K562 treated with DMSO at 1 percent for 48 hours (cell line): ENCODE results near the gene ZDHHC9. TPM values are rescaled to one million over a fixed set of nuclear protein-coding genes. Genes with fewer than 3 reads are reported as not detected.

ENCODE experiments used
- total RNA-seq: library from RNA; unstranded; fragments of 300-600 nt; gene quantifications from 2 replicates; pipeline ENCODE4 v1.2.3, GENCODE V29; 2022; ENCODE audit warnings: low replicate concordance; ENCODE audit errors: extremely low read depth

The ZDHHC9 gene
- not detected in 2 replicates for total RNA-seq

DNA sequence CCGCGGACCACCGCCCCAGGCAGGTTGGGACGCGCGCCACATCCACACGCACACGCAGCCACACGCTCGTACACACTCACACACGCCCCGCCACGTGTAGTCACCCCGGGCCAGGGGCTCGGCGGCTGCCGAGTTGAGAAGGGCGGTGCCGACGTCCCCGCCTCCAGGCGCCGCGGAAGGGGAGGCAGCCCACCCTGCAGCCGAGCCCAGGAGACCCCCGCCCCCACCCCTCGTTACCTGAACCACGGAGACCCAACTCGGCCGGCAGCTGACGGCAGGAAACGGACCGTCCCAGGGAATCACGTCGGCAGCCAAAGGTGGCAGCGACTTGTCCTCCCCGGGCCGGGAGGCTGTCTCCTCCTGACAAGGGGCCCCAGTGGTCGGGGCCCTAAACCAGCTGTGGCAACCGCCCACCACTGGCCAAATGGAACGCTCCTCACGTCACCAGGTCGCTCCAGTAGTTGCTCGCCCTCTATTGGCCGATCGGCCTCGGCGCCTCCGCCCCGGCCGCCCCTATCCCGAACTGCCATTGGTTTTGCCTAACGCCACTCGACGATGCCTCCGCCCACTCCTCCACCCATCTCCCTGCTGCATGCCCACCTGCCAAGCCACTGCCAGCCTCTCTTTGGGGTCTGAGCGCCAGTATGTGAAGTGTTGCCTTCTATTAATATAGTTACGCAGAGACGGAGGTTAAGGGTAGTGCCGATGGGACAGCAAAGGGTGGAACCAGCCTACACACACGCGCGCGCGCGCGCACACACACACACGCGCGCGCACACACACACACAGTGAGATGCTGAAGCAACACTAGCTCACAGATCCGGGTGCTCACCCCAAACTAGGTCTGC lies at the start of gene ZDHHC9:
ZDHHC9 (minus strand) TSS at position 428 of the 848 bp plus-strand sequence. CDS start 1,941 bp downstream, outside the sequence.

DNA sequence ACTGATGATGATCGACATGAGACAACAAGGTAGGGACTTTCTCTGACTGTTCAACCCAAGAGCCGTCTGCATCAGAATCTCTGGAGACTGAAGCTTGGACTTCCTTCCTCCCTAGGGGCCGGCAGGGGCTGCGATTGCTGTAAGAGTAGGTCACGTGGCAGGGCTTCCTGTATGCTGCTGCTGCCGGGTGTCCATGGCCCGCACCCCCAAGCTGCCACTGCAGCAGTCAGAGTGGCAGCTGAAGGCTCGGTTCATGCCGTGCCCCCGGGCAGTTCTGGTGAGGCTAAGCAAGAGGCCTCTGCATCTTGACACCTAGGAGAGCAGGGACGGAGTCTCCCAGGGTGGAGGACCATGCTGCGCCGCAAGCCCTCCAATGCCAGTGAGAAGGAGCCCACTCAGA lies 63.9 kb downstream of the ZDHHC9 start, which contains the start of gene SASH3:
SASH3 (plus strand) TSS at position 203 of the 400 bp plus-strand sequence; CDS start at position 352, 149 bp downstream.

Other genes with a start within 250 kb of the ZDHHC9 start
- gene APLN, start 188.9 kb downstream of the ZDHHC9 start, total RNA-seq, result not detected in 2 replicates
- gene XPNPEP2, start 104.9 kb downstream of the ZDHHC9 start, total RNA-seq, result not detected in 2 replicates
- gene SASH3, start 63.9 kb downstream of the ZDHHC9 start, total RNA-seq, result not detected in 2 replicates
- gene UTP14A, start 62.3 kb upstream of the ZDHHC9 start, total RNA-seq, result not detected in 2 replicates
- not detected in 2 replicates for gene BCORL1, start 138.7 kb upstream of the ZDHHC9 start, total RNA-seq